IMR-90 (cell line): ENCODE measurements around the gene PHF21B. TPM values are rescaled to one million over a fixed set of nuclear protein-coding genes. Genes with fewer than 3 reads are reported as not detected.

ENCODE experiments used
- ATAC-seq: fragments of 200-7000 bp; cut with Tn5 transposase; 2 replicates; pipeline ENCODE4 v1.9.1; 2020; ENCODE audit warnings: low read depth, mild to moderate bottlenecking, moderate library complexity
- BruUV-seq: library from RNA; stranded (reverse); fragments of 400-500 nt; replicated peaks from 2 replicates; lab custom pipeline; 2021; lab: Mats Ljungman, UMichigan
- CTCF ChIA-PET: fragments of 300-600 bp; formaldehyde crosslinking; extraction: SDS; loops from one replicate; lab custom pipeline; 2021; ENCODE audit warnings: antibody characterized with exemption; lab: Yijun Ruan, JAX
- POLR2A ChIA-PET: fragments of 300-600 bp; sonication (Branson Sonifier 250); formaldehyde crosslinking; loops from one replicate; lab custom pipeline; 2022; ENCODE audit warnings: antibody characterized with exemption; ENCODE audit not compliant: unreplicated experiment; lab: Charles Lee
- DNase-seq: peaks from one replicate; pipeline ENCODE4 v3.0.0; 2013
- H2AFZ ChIP-seq: replicated peaks from 2 replicates; pipeline ENCODE3; 2013; ENCODE audit warnings: low read length, mild to moderate bottlenecking; ENCODE audit not compliant: poor library complexity
- H2AK5ac ChIP-seq: 2 replicates; pipeline ENCODE4 v1.6.1; 2013; ENCODE audit warnings: low read depth, low read length, inconsistent platforms
- H2AK9ac ChIP-seq: replicated peaks from 2 replicates; pipeline ENCODE3; 2013; ENCODE audit warnings: mild to moderate bottlenecking, low read depth, low read length, moderate library complexity; ENCODE audit not compliant: poor library complexity
- H2BK120ac ChIP-seq: 2 replicates; pipeline ENCODE4 v1.6.1; 2013; ENCODE audit warnings: low read depth, low read length, inconsistent platforms
- H2BK15ac ChIP-seq: 3 replicates; pipeline ENCODE4 v1.6.1; 2013; ENCODE audit warnings: low read depth, low read length, inconsistent platforms
- H2BK20ac ChIP-seq: 2 replicates; pipeline ENCODE4 v1.6.1; 2013; ENCODE audit warnings: low read depth, mild to moderate bottlenecking, inconsistent platforms, low read length, moderate library complexity
- H2BK5ac ChIP-seq: 2 replicates; pipeline ENCODE4 v1.6.1; 2013; ENCODE audit warnings: mild to moderate bottlenecking, low read depth, low read length, inconsistent platforms; ENCODE audit not compliant: poor library complexity, severe bottlenecking
- H3K14ac ChIP-seq: replicated peaks from 2 replicates; pipeline ENCODE4 v1.6.1; 2013; ENCODE audit warnings: low read depth, low read length, inconsistent platforms
- H3K18ac ChIP-seq: 2 replicates; pipeline ENCODE4 v1.6.1; 2013; ENCODE audit warnings: low read depth, low read length, control low read depth
- H3K23ac ChIP-seq: 2 replicates; pipeline ENCODE4 v1.6.1; 2013; ENCODE audit warnings: low read depth, low read length, inconsistent platforms
- H3K27ac ChIP-seq: 2 replicates; pipeline ENCODE4 v1.5.1; 2013; ENCODE audit warnings: mild to moderate bottlenecking, control low read depth, low read length; ENCODE audit not compliant: insufficient read depth
- H3K27me3 ChIP-seq: 2 replicates; pipeline ENCODE4 v1.6.1; 2013; ENCODE audit warnings: low read length; ENCODE audit not compliant: control insufficient read depth, insufficient read depth
- H3K36me3 ChIP-seq: 2 replicates; pipeline ENCODE4 v1.6.1; 2013; ENCODE audit warnings: low read length, mixed read lengths; ENCODE audit not compliant: control insufficient read depth, insufficient read depth
- H3K4ac ChIP-seq: 2 replicates; pipeline ENCODE4 v1.6.1; 2013; ENCODE audit warnings: low read depth, low read length, inconsistent platforms
- H3K4me1 ChIP-seq: 2 replicates; pipeline ENCODE4 v1.6.1; 2013; ENCODE audit warnings: low read length, mixed read lengths; ENCODE audit not compliant: control insufficient read depth, insufficient read depth
- H3K4me2 ChIP-seq: 2 replicates; pipeline ENCODE4 v1.6.1; 2013; ENCODE audit warnings: low read depth, mild to moderate bottlenecking, control low read depth, low read length, moderate library complexity
- H3K4me3 ChIP-seq: 2 replicates; pipeline ENCODE4 v1.5.1; 2013; ENCODE audit warnings: low read depth, mild to moderate bottlenecking, control low read depth, low read length, moderate library complexity; ENCODE audit not compliant: insufficient read depth
- H3K56ac ChIP-seq: 2 replicates; pipeline ENCODE4 v1.6.1; 2013; ENCODE audit warnings: low read length, inconsistent platforms; ENCODE audit not compliant: insufficient read depth; ENCODE audit errors: extremely low read depth
- H3K79me1 ChIP-seq, 2 experiments: 2 replicates each; pipeline ENCODE4 v1.6.1; 2013; ENCODE audit warnings: low read length in 2 of 2, inconsistent platforms in 1 of 2, low read depth in 1 of 2
- H3K9ac ChIP-seq: 2 replicates; pipeline ENCODE4 v1.6.1; 2013; ENCODE audit warnings: low read depth, low read length, control low read depth
- H3K9me1 ChIP-seq: 2 replicates; pipeline ENCODE4 v1.6.1; 2013; ENCODE audit warnings: low read length, inconsistent platforms; ENCODE audit not compliant: insufficient read depth
- H3K9me3 ChIP-seq: 2 replicates; pipeline ENCODE4 v1.6.1; 2013; ENCODE audit warnings: low read length; ENCODE audit not compliant: control insufficient read depth, insufficient read depth
- H4K20me1 ChIP-seq: 2 replicates; pipeline ENCODE4 v1.6.1; 2013; ENCODE audit warnings: low read length, inconsistent platforms; ENCODE audit not compliant: insufficient read depth
- H4K5ac ChIP-seq: 2 replicates; pipeline ENCODE4 v1.6.1; 2013; ENCODE audit warnings: mild to moderate bottlenecking, low read depth, low read length, control low read depth
- H4K8ac ChIP-seq, 2 experiments: 2 replicates each; pipeline ENCODE4 v1.6.1; 2013; ENCODE audit warnings: low read depth in 2 of 2, low read length in 2 of 2, control low read depth in 1 of 2, inconsistent platforms in 1 of 2
- H4K91ac ChIP-seq: 2 replicates; pipeline ENCODE4 v1.6.1; 2013; ENCODE audit warnings: low read depth, low read length, inconsistent platforms; ENCODE audit not compliant: insufficient read depth
- MXI1 ChIP-seq: IDR thresholded peaks from 2 replicates; pipeline ENCODE4 v1.6.1; 2012; ENCODE audit warnings: low read depth, mild to moderate bottlenecking, low read length, moderate library complexity, borderline replicate concordance
- SMC3 ChIP-seq: fragments of 150-350 bp; IDR thresholded peaks from 2 replicates; pipeline ENCODE4 v1.6.1; 2016; ENCODE audit warnings: low read depth, mild to moderate bottlenecking, antibody characterized with exemption, low read length, moderate library complexity
- WGBS, 2 experiments: methylation state at CpG; one replicate each; pipeline versions ENCODE4 v1.1.5 to v1.1.7; 2013; ENCODE audit warnings: missing lambda C conversion rate in 2 of 2; ENCODE audit not compliant: insufficient read length in 1 of 2; ENCODE audit errors: extremely low coverage in 2 of 2; 5-methylcytosine and 5-hydroxymethylcytosine counted together
- dilution Hi-C: fragments of 300-500 bp; cut with HindIII; formaldehyde crosslinking; loops from one replicate; pipeline ENCODE4 v1.14.3; 2018; ENCODE audit warnings: low sequenced_read_pairs; ENCODE audit not compliant: unreplicated experiment
- in situ Hi-C: fragments of 300-500 bp; cut with MboI; formaldehyde crosslinking; loops from 3 replicates; pipeline ENCODE4 v1.14.3; 2019; ENCODE audit warnings: low sequenced_read_pairs, inconsistent platforms, mixed read lengths
- intact Hi-C: fragments of 100-400 bp; cut with micrococcal nuclease; formaldehyde crosslinking; loops from 2 replicates; pipeline ENCODE4 v1.10.0; 2022
- polyA plus RNA-seq, 3 experiments: library from polyadenylated mRNA; depleted of rRNA; stranded (reverse); fragments of >200 nt; gene quantifications; 2 replicates each; pipeline ENCODE4 v1.2.3, GENCODE V29; 2012; ENCODE audit warnings: low replicate concordance in 1 of 3
- total RNA-seq: library from RNA; depleted of rRNA; stranded (reverse); fragments of >200 nt; gene quantifications from 2 replicates; pipeline ENCODE4 v1.2.3, GENCODE V29; 2012

PHF21B gene
- total and polyA plus RNA-seq, 2 of the 4 experiments (the other 2 are of a cell fraction) = 0.02 TPM; not detected in 1

DNA sequence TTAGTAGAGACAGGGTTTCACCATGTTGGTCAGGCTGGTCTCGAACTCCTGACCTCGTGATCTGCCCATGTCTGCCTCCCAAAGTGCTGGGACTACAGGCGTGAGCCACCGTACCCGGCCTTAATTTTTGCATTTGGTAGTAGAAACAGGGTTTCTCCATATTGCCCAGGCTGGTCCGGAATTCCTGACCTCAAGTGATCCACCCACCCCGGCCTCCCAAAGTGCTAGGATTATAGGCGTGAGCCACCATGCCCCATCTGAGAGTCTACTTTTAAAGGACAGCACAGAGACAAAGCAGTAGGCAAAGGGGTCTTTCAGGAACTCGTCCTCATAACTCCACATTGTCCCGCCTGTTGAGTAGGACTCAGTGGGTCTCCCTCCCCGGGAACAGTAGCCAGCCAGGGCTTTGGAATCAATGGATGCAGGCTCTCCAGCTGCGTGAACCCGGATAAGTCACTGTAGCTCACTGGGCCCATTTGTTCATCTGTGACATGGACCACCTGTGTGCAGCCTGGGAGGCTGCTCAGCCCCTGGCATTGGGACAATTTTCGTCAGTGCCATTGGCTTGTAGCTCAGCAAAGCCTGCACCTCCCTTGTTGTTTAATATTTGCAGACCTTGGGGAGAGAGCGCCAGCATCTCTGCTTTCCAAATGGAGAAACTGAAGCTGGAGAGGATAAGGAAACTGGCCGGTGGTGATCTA, 171.3 kb downstream of the PHF21B start:
- no peak overlapping the region for H2BK15ac ChIP-seq
- CTCF ChIA-PET = no interaction called here
- no peak overlapping the region for H3K4ac ChIP-seq
- H3K9ac ChIP-seq = no peak overlapping the region
- H3K14ac ChIP-seq = no peak overlapping the region
- no peak overlapping the region for H2AK5ac ChIP-seq
- H3K79me1 ChIP-seq = no peaks in the 10 kb centered on the region
- H3K4me1 ChIP-seq = no peaks in the 10 kb centered on the region
- H3K27ac ChIP-seq = no peak overlapping the region
- no peak overlapping the region for H3K18ac ChIP-seq
- no peak overlapping the region for H2AK9ac ChIP-seq
- H3K9me1 ChIP-seq = no peaks in the 10 kb centered on the region
- ATAC-seq (no peak), DNase-seq (no peak)
- TF ChIP-seq SMC3 (no peak), MXI1 (no peak)
- H2BK120ac ChIP-seq = no peak overlapping the region
- no TSS peak for BruUV-seq
- no peak overlapping the region for H2BK20ac ChIP-seq
- H3K4me2 ChIP-seq = no peak overlapping the region
- H4K5ac ChIP-seq = no peak overlapping the region
- H3K36me3 ChIP-seq = no peaks in the 10 kb centered on the region
- peaks cover 5% of the 10 kb centered on the region; the same call in 1 of the 2 replicates for H3K9me3 ChIP-seq
- H2BK5ac ChIP-seq = no peak overlapping the region
- dilution Hi-C loops (no loop called here), in situ Hi-C loops (no loop called here), intact Hi-C loops (no loop called here)
- POLR2A ChIA-PET = no interaction called here
- H3K27me3 ChIP-seq = peaks cover 17% of the 10 kb centered on the region
- no peak overlapping the region for H3K56ac ChIP-seq
- no peak overlapping the region for H4K8ac ChIP-seq
- H4K20me1 ChIP-seq = no peaks in the 10 kb centered on the region
- WGBS, 2 experiments = 31% methylated on average over 3 of the region's 16 CpGs; no CpG with 5 or more reads in 1 of the 2 experiments
- H3K23ac ChIP-seq = no peak overlapping the region
- H3K4me3 ChIP-seq = no peak overlapping the region
- no peak overlapping the region for H4K91ac ChIP-seq
- H2AFZ ChIP-seq = no peak overlapping the region
